Trophoblast cell (in vitro differentiated cells and primary cell): ENCODE measurements around the gene AHNAK.

Source experiments
- DNase-seq, 2 donors: peaks; one replicate each; pipeline ENCODE4 v3.0.0-alpha.2; 2016
- H2AFZ ChIP-seq: 2 replicates; pipeline ENCODE4 v1.6.1; 2013; ENCODE audit warnings: low read length, moderate library complexity, mild to moderate bottlenecking; ENCODE audit not compliant: insufficient read depth, poor library complexity
- H2AK5ac ChIP-seq: 2 replicates; pipeline ENCODE4 v1.6.1; 2013; ENCODE audit warnings: mild to moderate bottlenecking, low read length
- H2BK120ac ChIP-seq: 2 replicates; pipeline ENCODE4 v1.6.1; 2013; ENCODE audit warnings: low read length, mild to moderate bottlenecking, moderate library complexity; ENCODE audit not compliant: insufficient read depth, poor library complexity
- H2BK12ac ChIP-seq: 2 replicates; pipeline ENCODE4 v1.6.1; 2013; ENCODE audit warnings: mild to moderate bottlenecking, low read length, moderate library complexity
- H2BK5ac ChIP-seq: 2 replicates; pipeline ENCODE4 v1.6.1; 2013; ENCODE audit warnings: low read length, low read depth, moderate library complexity, mild to moderate bottlenecking; ENCODE audit not compliant: poor library complexity
- H3K14ac ChIP-seq: 2 replicates; pipeline ENCODE4 v1.6.1; 2013; ENCODE audit warnings: mild to moderate bottlenecking, low read length
- H3K18ac ChIP-seq: 2 replicates; pipeline ENCODE4 v1.6.1; 2013; ENCODE audit warnings: mild to moderate bottlenecking, low read length
- H3K23ac ChIP-seq: 2 replicates; pipeline ENCODE4 v1.6.1; 2013; ENCODE audit warnings: low read length
- H3K27ac ChIP-seq: 2 replicates; pipeline ENCODE4 v1.5.1; 2013; ENCODE audit warnings: low read depth, mild to moderate bottlenecking, inconsistent platforms, low read length, moderate library complexity
- H3K27me3 ChIP-seq: 2 replicates; pipeline ENCODE4 v1.6.1; 2013; ENCODE audit warnings: inconsistent platforms, mild to moderate bottlenecking, low read length, moderate library complexity; ENCODE audit not compliant: insufficient read depth
- H3K36me3 ChIP-seq, 2 experiments: 1 replicate in 1 of 2; 2 replicates in 1 of 2; pipeline ENCODE4 v1.6.1; 2013; ENCODE audit warnings: low read length in 2 of 2, mild to moderate bottlenecking in 2 of 2, moderate library complexity in 1 of 2; ENCODE audit not compliant: insufficient read depth in 2 of 2, control insufficient read depth in 1 of 2
- H3K4ac ChIP-seq: 2 replicates; pipeline ENCODE4 v1.6.1; 2013; ENCODE audit warnings: low read depth, mild to moderate bottlenecking, low read length, moderate library complexity
- H3K4me1 ChIP-seq, 2 experiments: 1 replicate in 1 of 2; 2 replicates in 1 of 2; pipeline ENCODE4 v1.6.1; 2013; ENCODE audit warnings: low read length in 2 of 2, mild to moderate bottlenecking in 2 of 2, moderate library complexity in 1 of 2; ENCODE audit not compliant: insufficient read depth in 2 of 2, control insufficient read depth in 1 of 2
- H3K4me2 ChIP-seq: 2 replicates; pipeline ENCODE4 v1.6.1; 2013; ENCODE audit warnings: inconsistent platforms, mild to moderate bottlenecking, low read length, moderate library complexity
- H3K4me3 ChIP-seq: 2 replicates; pipeline ENCODE4 v1.5.1; 2013; ENCODE audit warnings: mild to moderate bottlenecking, low read depth, low read length, inconsistent platforms
- H3K79me1 ChIP-seq: one replicate; pipeline ENCODE4 v1.6.1; 2013; ENCODE audit warnings: low read length
- H3K79me2 ChIP-seq: 2 replicates; pipeline ENCODE4 v1.6.1; 2013; ENCODE audit warnings: low read length, mild to moderate bottlenecking; ENCODE audit not compliant: control insufficient read depth, insufficient read depth, poor library complexity
- H3K9ac ChIP-seq: 2 replicates; pipeline ENCODE4 v1.6.1; 2013; ENCODE audit warnings: mild to moderate bottlenecking, low read length
- H3K9me3 ChIP-seq: 2 replicates; pipeline ENCODE4 v1.6.1; 2013; ENCODE audit warnings: low read depth, mild to moderate bottlenecking, control low read depth, inconsistent platforms, low read length; ENCODE audit not compliant: insufficient read depth
- H4K12ac ChIP-seq: 2 replicates; pipeline ENCODE4 v1.6.1; 2013; ENCODE audit warnings: low read depth, mild to moderate bottlenecking, low read length, moderate library complexity
- H4K8ac ChIP-seq: 2 replicates; pipeline ENCODE4 v1.6.1; 2013; ENCODE audit warnings: low read depth, mild to moderate bottlenecking, low read length, moderate library complexity
- H4K91ac ChIP-seq: one replicate; pipeline ENCODE4 v1.6.1; 2013; ENCODE audit warnings: low read depth, mild to moderate bottlenecking, low read length, moderate library complexity
- WGBS: extraction: QIAGEN DNeasy Blood & Tissue Kit; methylation state at CpG from one replicate; pipeline ENCODE4 v1.1.7; 2013; ENCODE audit warnings: missing lambda C conversion rate; ENCODE audit not compliant: insufficient read length, insufficient coverage; ENCODE audit errors: extremely low coverage; 5-methylcytosine and 5-hydroxymethylcytosine counted together

The AHNAK gene

DNA sequence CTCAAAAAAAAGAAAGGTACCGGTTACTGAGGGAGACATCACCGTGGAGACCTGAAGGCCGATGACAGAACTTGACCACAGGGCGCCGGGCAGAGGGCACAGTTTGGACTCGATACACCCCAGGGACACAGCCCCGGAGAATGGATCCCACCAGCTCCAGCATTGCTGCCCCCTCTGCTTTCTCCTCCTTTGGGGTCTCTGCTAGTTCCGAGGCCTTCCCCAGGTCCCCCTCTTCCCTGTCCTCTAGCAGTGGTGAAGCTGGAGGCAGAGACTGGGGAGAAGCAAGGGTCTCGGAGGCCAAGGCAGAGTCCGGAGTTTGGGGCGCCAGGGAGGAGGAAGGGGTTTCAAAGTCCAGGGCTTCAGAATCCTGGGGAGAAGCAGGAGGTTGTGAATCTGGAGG, 31.9 kb upstream of the AHNAK start:
- no peak overlapping the region for H4K8ac ChIP-seq
- DNase-seq = no peak
- H3K27ac ChIP-seq = no peak overlapping the region
- H4K91ac ChIP-seq = no peak overlapping the region
- no CpG with 5 or more reads among the region's 11 CpGs for WGBS
- no peaks in the 10 kb centered on the region for H3K27me3 ChIP-seq
- no peak overlapping the region for H2AFZ ChIP-seq
- H3K79me2 ChIP-seq = peaks cover 5% of the 10 kb centered on the region
- H2BK120ac ChIP-seq = no peak overlapping the region
- H2AK5ac ChIP-seq = no peak overlapping the region
- H3K4me3 ChIP-seq = no peak overlapping the region
- H2BK5ac ChIP-seq = no peak overlapping the region
- no peak overlapping the region for H4K12ac ChIP-seq
- H3K23ac ChIP-seq = no peak overlapping the region
- peaks cover 32 to 39% of the 10 kb centered on the region in 2 experiments for H3K36me3 ChIP-seq
- no peak overlapping the region for H3K18ac ChIP-seq
- no peaks in the 10 kb centered on the region for H3K9me3 ChIP-seq
- no peak overlapping the region for H3K14ac ChIP-seq
- peaks cover 7 to 9% of the 10 kb centered on the region in 2 experiments for H3K4me1 ChIP-seq
- no peak overlapping the region for H3K4ac ChIP-seq
- no peak overlapping the region for H2BK12ac ChIP-seq
- no peak overlapping the region for H3K9ac ChIP-seq
- peaks cover 8% of the 10 kb centered on the region for H3K79me1 ChIP-seq
- no peak overlapping the region for H3K4me2 ChIP-seq

GRCh38 chr11:62577046-62577714, 30.6 kb upstream of the AHNAK start:
- Histone ChIP-seq H3K9me3 (no peaks in the 10 kb centered on the region), H3K36me3 (peaks cover 35 to 42% of the 10 kb centered on the region in 2 experiments), H3K27me3 (no peaks in the 10 kb centered on the region), H2BK5ac (no peak overlapping the region), H2AK5ac (no peak overlapping the region), H3K23ac (no peak overlapping the region), H3K79me1 (peaks cover 12% of the 10 kb centered on the region), H3K4me2 (no peak overlapping the region), H2BK120ac (no peak overlapping the region), H3K9ac (no peak overlapping the region), H3K18ac (no peak overlapping the region), H3K14ac (no peak overlapping the region), H2AFZ (no peak overlapping the region), H4K91ac (no peak overlapping the region), H3K4me3 (no peak overlapping the region), H3K27ac (no peak overlapping the region), H3K4me1 (peaks cover 11 to 13% of the 10 kb centered on the region in 2 experiments), H3K4ac (no peak overlapping the region), H3K79me2 (peaks cover 15% of the 10 kb centered on the region), H2BK12ac (no peak overlapping the region), H4K12ac (no peak overlapping the region), H4K8ac (no peak overlapping the region)
- no CpG with 5 or more reads among the region's 12 CpGs for WGBS
- no peak for DNase-seq

DNA sequence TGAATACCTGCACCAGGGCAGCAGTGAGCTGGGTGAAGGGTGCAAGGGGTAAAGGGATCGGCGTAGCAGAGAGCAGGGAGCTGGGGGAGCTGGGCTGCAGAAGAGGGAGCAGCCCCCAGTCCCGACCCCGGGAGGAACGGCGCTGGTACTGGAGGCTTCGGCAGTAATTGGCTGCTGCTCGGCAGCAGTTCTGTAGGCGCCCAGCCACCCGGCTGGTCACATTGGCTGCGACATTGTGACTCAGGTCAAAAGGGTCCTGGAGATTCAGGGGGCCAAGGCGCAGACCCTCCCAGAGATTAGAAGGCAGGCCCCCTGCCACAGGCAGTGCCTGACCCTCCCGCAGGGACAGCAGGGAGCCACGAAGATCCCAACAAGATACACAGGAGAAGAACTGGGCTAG, 29.2 kb upstream of the AHNAK start:
- Histone ChIP-seq H3K79me1 (peaks cover 12% of the 10 kb centered on the region), H3K18ac (no peak overlapping the region), H3K23ac (no peak overlapping the region), H2BK120ac (no peak overlapping the region), H3K4me2 (no peak overlapping the region), H2AFZ (no peak overlapping the region), H3K4ac (no peak overlapping the region), H4K8ac (no peak overlapping the region), H3K36me3 (peaks cover 34 to 44% of the 10 kb centered on the region in 2 experiments), H2AK5ac (no peak overlapping the region), H3K14ac (no peak overlapping the region), H4K12ac (no peak overlapping the region), H2BK12ac (no peak overlapping the region), H3K27me3 (no peaks in the 10 kb centered on the region), H3K9ac (no peak overlapping the region), H2BK5ac (no peak overlapping the region), H3K27ac (no peak overlapping the region), H4K91ac (no peak overlapping the region), H3K9me3 (no peaks in the 10 kb centered on the region), H3K4me1 (peaks cover 11 to 13% of the 10 kb centered on the region in 2 experiments), H3K79me2 (peaks cover 15% of the 10 kb centered on the region), H3K4me3 (no peak overlapping the region)
- WGBS = no CpG with 5 or more reads among the region's 14 CpGs
- DNase-seq = no peak

GRCh38 chr11:62575156-62575555, 28.6 kb upstream of the AHNAK start:
- H3K18ac ChIP-seq = peak overlapping the region; percentile 5
- H2BK120ac ChIP-seq = no peak overlapping the region
- no peak overlapping the region for H3K23ac ChIP-seq
- DNase-seq = no peak
- H3K4me1 ChIP-seq = peaks cover 11 to 13% of the 10 kb centered on the region in 2 experiments
- peak overlapping the region; percentile 5 for H3K14ac ChIP-seq
- no peak overlapping the region for H2BK5ac ChIP-seq
- no peak overlapping the region for H2AK5ac ChIP-seq
- H2BK12ac ChIP-seq = no peak overlapping the region
- H3K9ac ChIP-seq = peak overlapping the region; percentile 41
- peak overlapping the region; percentile 88 for H3K4me2 ChIP-seq
- no peak overlapping the region for H4K12ac ChIP-seq
- H4K8ac ChIP-seq = no peak overlapping the region
- H3K9me3 ChIP-seq = no peaks in the 10 kb centered on the region
- no peak overlapping the region for H3K4me3 ChIP-seq
- H3K27me3 ChIP-seq = no peaks in the 10 kb centered on the region
- H3K36me3 ChIP-seq = peaks cover 39 to 51% of the 10 kb centered on the region in 2 experiments
- no peak overlapping the region for H2AFZ ChIP-seq
- no CpG with 5 or more reads among the region's 17 CpGs for WGBS
- peak overlapping the region; percentile 6 for H3K4ac ChIP-seq
- H3K79me1 ChIP-seq = peaks cover 12% of the 10 kb centered on the region
- peaks cover 15% of the 10 kb centered on the region for H3K79me2 ChIP-seq
- H3K27ac ChIP-seq = no peak overlapping the region
- H4K91ac ChIP-seq = no peak overlapping the region
